ENCODE measurements around the gene NXNL1. TPM values are rescaled to one million over a fixed set of nuclear protein-coding genes. Genes with fewer than 3 reads are reported as not detected.
A peak's percentile ranks its signal among the peaks of the same experiment; 100 is the strongest.

The NXNL1 gene
- total and polyA plus RNA-seq, 9 of the 15 experiments (the other 6 are each of a cell fraction or from before 2014, with no cell fraction given) = not detected

DNA sequence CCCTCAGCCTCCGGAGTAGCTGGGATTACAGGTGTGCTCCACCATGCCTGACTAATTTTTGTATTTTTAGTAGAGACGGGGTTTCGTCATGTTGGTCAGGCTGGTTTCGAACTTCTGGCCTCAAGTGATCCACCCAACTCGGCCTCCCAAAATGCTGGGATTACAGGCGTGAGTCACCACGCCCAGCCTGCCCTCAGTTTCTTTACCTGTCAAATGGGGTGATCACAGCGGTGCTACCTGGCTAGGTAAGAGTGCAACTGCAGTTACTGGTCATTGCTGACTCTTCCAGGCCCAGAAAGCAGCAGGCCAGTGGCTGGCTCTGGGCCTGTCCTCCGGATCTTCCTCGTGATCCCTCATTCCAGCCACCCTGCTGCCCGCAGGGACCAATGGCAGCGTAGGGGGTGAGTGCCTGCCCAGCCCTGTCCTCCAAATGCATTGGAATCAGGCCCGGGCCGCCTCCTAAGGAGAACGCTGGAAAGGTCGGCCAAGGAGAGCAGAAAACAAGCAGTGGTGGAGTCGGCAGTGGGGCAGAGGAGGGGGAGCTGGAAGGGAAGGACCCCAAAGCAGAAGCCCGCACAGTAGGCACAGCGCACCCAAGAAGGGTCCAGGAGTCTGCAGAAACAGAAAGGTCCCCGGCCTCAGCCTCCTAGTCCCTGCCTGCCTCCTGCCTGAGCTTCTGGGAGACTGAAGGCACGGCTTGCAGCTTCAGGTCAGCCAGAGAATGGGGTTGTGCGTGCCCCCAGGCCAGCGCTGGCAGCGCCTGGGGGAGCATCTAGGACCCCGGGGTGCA lies 7.8 kb upstream of the NXNL1 start:
- H3K9me3 ChIP-seq (replicated peaks; ENCODE audit: control insufficient read depth, insufficient read depth, low read depth, low read length) = peaks cover 2% of the 10 kb centered on the region; the same call in 1 of the 2 replicates
- no peaks in the 10 kb centered on the region for H4K20me1 ChIP-seq (replicated peaks; ENCODE audit: control insufficient read depth, insufficient read depth, low read length)
- ChIA-PET CTCF (ENCODE audit: low intra/inter-chr PET ratio) (interaction anchor here (0.7 kb wide), 1 partner anchor 458 kb away, joined by 3 read pairs; no protein-coding TSS in a partner anchor), POLR2A (interaction anchor here (1.0 kb wide), 1 partner anchor 63 kb away, joined by 3 read pairs; the partner anchor contains the start of gene BST2)
- no peak for ATAC-seq
- H3K79me2 ChIP-seq (ENCODE audit: control insufficient read depth, insufficient read depth, low read length) = no peaks in the 10 kb centered on the region
- TF ChIP-seq KDM1A (IDR thresholded peaks at IDR 0.05) (peak in 1 of 2 experiments; percentile 39; a peak in 1 of 4 replicates), BCOR (IDR thresholded peaks at IDR 0.05) (peak; percentile 69), SMARCA5 (IDR thresholded peaks at IDR 0.05) (0 out of 2 replicates have a peak, but pooled peaks have one; percentile 45), RBM25 (IDR thresholded peaks at IDR 0.05; ENCODE audit: low read depth, low read length, severe bottlenecking) (peak; percentile 30), ESRRA (IDR thresholded peaks at IDR 0.05; ENCODE audit: borderline replicate concordance, low read depth) (0 out of 2 replicates have a peak, but pooled peaks have one; percentile 13), HMGN3 (IDR thresholded peaks at IDR 0.05; ENCODE audit: borderline replicate concordance, extremely low read depth, insufficient read length, low read depth, low read length) (peak; percentile 11), RBM14 (IDR thresholded peaks at IDR 0.05; ENCODE audit: borderline replicate concordance, insufficient read depth, low read depth, low read length) (no peak)
- TF ChIP-seq, protein P1, sequence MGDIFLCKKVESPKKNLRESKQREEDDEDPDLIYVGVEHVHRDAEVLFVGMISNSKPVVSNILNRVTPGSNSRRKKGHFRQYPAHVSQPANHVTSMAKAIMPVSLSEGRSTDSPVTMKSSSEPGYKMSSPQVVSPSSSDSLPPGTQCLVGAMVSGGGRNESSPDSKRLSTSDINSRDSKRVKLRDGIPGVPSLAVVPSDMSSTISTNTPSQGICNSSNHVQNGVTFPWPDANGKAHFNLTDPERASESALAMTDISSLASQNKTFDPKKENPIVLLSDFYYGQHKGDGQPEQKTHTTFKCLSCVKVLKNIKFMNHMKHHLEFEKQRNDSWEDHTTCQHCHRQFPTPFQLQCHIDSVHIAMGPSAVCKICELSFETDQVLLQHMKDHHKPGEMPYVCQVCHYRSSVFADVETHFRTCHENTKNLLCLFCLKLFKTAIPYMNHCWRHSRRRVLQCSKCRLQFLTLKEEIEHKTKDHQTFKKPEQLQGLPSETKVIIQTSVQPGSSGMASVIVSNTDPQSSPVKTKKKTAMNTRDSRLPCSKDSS (IDR thresholded peaks at IDR 0.05; ENCODE audit: low read depth, partially characterized antibody) = no peak
- TF ChIP-seq, protein P2, sequence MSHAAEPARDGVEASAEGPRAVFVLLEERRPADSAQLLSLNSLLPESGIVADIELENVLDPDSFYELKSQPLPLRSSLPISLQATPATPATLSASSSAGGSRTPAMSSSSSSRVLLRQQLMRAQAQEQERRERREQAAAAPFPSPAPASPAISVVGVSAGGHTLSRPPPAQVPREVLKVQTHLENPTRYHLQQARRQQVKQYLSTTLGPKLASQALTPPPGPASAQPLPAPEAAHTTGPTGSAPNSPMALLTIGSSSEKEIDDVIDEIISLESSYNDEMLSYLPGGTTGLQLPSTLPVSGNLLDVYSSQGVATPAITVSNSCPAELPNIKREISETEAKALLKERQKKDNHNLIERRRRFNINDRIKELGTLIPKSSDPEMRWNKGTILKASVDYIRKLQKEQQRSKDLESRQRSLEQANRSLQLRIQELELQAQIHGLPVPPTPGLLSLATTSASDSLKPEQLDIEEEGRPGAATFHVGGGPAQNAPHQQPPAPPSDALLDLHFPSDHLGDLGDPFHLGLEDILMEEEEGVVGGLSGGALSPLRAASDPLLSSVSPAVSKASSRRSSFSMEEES (CRISPR knock-in tag; IDR thresholded peaks at IDR 0.05) = no peak
- TF ChIP-seq, protein P3, sequence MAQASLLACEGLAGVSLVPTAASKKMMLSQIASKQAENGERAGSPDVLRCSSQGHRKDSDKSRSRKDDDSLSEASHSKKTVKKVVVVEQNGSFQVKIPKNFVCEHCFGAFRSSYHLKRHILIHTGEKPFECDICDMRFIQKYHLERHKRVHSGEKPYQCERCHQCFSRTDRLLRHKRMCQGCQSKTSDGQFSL (CRISPR knock-in tag; IDR thresholded peaks at IDR 0.05) = peak; percentile 4; the same call in 1 of the 2 replicates
- TF ChIP-seq, protein P3 (tag; IDR thresholded peaks at IDR 0.05) = no peak
- TF ChIP-seq, protein P4, sequence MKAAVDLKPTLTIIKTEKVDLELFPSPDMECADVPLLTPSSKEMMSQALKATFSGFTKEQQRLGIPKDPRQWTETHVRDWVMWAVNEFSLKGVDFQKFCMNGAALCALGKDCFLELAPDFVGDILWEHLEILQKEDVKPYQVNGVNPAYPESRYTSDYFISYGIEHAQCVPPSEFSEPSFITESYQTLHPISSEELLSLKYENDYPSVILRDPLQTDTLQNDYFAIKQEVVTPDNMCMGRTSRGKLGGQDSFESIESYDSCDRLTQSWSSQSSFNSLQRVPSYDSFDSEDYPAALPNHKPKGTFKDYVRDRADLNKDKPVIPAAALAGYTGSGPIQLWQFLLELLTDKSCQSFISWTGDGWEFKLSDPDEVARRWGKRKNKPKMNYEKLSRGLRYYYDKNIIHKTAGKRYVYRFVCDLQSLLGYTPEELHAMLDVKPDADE (conservative IDR thresholded peaks at IDR 0.05; ENCODE audit: control insufficient read depth, low read depth, low read length) = 0 out of 2 replicates have a peak, but pooled peaks have one; percentile 5
- no peak for FAIRE-seq
- in situ Hi-C loops (cut with MboI) = loop anchor here (5.0 kb wide), 1 partner anchor 71 kb away; no protein-coding TSS in a partner anchor
- peaks cover 30 to 43% of the 10 kb centered on the region in 2 experiments for H3K4me1 ChIP-seq (replicated peaks in 1 of 2; ENCODE audit: control insufficient read depth in 2 of 2, insufficient read depth in 2 of 2, low read length in 2 of 2)
- no peaks in the 10 kb centered on the region for H3K9me1 ChIP-seq (ENCODE audit: control insufficient read depth, insufficient read depth, low read length)
- peak overlapping the region; percentile 68; the same call in 2 of the 3 replicates for H3K27ac ChIP-seq (ENCODE audit: extremely low read depth, low read depth, low read length)
- no peak for DNase-seq (ENCODE audit: extremely low read depth in 1 of 4, low spot score in 3 of 4)
- 76% methylated on average over 20 of the region's 25 CpGs for WGBS (ENCODE audit: insufficient coverage, low coverage, missing lambda C conversion rate)
- H3K36me3 ChIP-seq (ENCODE audit: control insufficient read depth, insufficient read depth, low read length) = no peaks in the 10 kb centered on the region
- intact Hi-C loops (cut with micrococcal nuclease) = loop anchor here (2.0 to 5.0 kb wide), 3 partner anchors 16 to 389 kb away; partner anchors contain the start of gene RPL18A
- H3K9ac ChIP-seq (ENCODE audit: insufficient read depth in 1 of 2, low read depth in 2 of 2, low read length in 2 of 2) = peak overlapping the region; percentile 57 to 73; a peak in 3 of 4 replicates
- BruUV-seq (replicated peaks) = no TSS peak
- H2AFZ ChIP-seq (ENCODE audit: low read depth, low read length) = peak overlapping the region; percentile 98
- H3K27me3 ChIP-seq (ENCODE audit: control insufficient read depth in 2 of 2, insufficient read depth in 2 of 2, low read length in 2 of 2) = no peaks in the 10 kb centered on the region; a peak in 1 of 5 replicates
- peak overlapping the region; percentile 76 for H3K4me3 ChIP-seq
- peak overlapping the region; percentile 84 for H3K4me2 ChIP-seq (ENCODE audit: insufficient read depth, low read length)
